NCI-H446 treated with DMSO at 0.1 percent for 48 hours (cell line): Measurements from ENCODE around the gene CHMP6.

Experiments
- DNase-seq: peaks from one replicate; lab custom pipeline; 2025; lab: John Stamatoyannopoulos, UW

The CHMP6 gene

DNA sequence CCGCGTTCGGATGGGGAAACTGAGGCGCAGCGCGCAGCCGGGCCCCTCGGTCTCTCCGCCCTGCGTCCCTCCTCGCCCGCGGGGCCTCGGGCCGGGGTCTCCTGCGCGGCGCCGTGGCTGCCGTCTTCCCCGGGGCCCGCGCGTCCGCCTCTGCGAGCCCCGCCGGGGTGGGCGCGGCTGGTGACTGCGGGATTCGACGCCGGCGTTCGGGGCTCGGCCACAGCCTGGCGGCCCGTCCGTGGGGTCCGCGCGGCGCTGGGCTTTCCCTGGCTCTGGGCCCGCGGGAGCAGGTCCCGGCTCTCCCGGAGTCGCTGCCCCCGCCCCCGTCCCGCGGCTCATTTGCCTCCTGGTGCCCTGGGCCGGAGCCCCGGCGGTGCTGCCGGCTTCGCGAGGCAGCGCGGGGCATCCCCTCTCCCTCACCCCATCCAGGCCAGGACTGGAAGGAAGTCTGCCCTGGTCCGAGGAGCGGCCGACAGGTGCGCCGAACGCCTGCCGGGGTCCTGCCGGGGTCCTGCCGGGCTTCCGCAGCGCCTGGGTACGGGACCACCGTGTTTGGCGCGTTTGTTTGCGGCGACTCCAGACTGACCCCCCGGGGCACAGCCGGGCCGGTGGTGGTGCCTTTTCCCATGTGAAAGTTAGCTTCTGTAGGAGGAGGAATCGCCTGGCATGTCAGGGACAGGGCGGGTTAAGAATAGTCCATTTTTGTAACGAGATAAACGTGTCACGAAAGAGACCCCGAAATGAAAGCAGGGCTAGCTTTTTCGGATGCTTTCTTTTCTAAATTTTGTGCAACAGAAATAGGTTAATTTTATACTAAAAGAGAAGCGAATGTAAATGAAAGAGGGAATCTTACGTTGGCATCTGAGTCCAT lies 671 bp downstream of the CHMP6 start:
- DNase-seq, result no peak

DNA sequence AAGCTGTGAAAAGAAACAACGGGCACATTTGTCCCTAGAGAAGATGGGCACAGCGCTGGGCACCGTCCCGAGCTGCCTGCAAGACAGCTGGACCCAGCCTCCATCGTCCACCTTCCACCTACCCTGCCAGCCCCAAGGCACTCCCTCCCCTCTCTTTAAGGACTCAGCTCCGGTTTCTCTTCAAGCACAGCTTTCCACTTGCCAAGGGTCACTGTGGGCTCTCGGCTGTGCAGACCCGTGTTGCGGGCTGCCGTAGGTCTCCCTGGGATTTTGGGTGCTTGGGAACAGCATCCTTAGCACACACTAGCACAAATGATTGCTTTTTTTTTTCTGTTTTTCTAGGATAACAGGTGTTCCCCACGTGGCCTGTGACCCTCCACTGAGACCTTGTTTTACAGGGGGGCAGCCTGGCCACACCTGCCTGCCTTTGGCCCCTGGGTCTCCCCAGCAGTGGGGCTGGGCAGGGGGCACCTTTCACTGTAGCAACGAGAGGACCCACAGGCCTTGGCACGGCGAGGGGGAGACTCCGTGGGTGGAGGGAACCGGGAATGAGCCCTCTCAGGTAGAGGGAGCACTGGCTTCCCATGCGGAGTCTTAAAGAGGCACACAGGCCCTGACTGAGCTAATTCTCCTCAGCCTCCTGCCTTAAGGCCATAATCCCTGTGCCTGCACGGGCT lies 1.4 kb downstream of the CHMP6 start:
- no peak for DNase-seq

DNA sequence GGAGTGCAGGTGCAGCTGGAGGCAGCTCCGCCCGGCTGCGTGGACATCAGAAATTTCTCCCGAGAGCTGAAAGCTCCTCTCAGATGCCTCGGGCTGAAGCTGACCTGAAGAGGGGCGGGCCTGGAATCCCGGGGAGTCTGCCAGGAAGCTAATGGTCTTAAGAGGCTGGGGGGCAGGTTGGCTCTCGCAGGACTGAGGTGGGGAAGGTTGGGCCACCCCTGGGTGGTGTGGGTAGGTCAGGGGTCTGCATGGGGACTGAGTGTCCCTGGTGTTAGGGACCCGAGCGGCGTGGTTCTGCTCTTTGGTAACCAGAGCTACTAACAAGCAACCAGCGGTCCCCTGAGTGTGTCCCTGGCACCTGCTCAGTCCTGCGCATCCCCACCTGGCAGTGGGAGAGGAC lies 3.5 kb downstream of the CHMP6 start:
- no peak for DNase-seq

DNA sequence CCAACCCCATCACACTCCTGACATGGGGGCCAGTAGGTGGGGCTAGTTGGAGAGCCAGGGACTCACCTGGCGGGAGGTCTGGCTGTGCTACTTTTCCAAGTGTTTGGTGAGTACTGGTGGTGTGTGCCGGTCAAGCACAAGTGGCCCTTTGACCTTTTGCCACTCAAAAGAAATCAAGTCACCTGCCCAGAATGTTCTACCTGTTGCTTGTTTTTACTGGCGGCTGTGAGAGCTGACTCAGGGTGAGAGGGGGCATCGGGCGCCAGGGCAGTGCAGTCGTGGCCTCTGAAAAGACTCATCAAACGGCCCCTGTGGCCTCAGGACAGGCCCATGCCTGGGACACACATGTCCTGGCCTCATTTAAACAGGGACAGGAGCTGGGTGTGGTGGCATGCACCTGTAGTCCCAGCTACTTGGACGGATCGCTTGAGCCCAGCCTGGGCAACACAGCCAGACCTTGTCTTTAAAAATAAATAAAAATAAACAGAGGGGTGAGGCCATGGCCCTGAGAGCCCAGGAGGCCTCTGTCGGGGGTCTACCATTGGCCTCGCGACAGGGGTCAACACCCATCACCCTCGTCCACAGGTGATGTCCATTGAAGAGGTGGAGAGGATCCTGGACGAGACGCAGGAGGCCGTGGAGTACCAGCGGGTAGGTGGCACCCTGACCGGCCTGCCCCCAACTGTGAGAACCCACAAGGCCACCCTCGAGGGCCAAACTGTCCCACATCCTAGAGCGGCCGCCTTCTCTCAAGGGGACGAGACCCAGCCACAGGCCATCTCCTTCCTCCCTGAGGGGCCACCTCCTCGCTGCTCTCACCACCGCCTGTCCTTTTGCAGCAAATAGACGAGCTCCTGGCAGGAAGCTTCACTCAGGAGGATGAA lies 5.0 kb downstream of the CHMP6 start:
- no peak for DNase-seq

DNA sequence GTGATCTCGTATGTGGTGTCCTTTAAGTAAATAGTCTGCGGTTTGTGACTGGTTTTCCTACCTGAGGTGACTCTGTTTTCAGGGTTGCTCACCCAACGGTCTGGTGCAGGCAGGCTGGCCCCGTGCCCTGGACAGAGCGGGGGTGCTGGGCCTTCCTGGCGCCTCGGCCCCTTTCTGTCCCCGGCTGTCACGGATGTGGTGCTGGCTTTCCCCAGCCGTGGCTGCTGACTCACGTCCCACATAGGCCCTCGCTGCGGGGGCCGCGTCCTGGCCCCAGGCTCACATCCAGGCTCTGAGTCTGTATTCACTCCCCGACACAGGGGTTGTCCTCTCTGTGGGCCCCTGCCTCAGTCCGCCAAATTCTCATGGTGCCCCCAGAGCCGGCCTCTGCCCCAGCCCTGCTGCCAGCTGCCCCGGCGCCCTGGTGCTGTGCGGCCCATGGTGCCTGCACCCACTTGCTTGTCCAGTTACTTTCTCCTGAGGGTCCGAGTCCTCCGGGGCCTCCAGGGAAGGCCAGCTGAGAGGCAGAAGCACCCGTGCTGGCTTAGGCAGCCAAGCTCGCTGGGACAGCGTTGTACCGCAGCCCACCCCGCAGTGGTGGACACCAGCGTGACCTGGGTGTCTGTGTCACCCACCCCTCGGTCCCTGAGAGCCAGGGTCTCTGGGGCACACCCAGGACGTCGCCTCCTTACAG lies 5.9 kb downstream of the CHMP6 start:
- no peak for DNase-seq

DNA sequence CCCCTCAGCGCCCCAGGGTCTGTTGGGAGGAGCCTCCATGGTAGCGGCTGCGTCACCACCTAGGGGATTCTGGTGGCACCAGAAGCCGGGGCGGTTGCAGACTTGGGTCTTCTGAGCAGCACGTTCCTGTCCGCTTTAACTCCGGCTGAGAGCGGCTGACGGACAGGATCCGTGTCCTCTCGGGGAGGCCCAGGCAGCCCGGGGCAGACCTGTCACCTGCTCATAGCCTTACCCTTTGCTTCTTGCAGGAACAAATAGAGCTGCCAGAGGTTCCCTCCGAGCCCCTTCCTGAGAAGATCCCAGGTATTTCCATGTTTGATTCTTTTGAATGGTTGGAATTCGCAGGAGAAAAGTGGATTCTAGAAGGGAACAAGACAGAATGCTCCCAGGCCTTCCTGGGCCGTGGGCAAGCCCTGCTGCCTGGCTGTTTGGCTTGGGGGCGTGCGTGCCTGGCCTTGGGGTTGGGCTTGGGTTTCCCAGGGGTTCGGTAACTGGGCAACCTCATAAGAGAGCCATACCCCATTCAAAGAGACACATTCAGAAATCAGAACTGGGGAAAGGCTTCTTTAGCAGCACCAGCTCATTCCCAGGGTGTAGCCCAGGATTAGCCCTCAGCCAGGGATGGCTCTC lies 6.6 kb downstream of the CHMP6 start:
- DNase-seq, result no peak

DNA sequence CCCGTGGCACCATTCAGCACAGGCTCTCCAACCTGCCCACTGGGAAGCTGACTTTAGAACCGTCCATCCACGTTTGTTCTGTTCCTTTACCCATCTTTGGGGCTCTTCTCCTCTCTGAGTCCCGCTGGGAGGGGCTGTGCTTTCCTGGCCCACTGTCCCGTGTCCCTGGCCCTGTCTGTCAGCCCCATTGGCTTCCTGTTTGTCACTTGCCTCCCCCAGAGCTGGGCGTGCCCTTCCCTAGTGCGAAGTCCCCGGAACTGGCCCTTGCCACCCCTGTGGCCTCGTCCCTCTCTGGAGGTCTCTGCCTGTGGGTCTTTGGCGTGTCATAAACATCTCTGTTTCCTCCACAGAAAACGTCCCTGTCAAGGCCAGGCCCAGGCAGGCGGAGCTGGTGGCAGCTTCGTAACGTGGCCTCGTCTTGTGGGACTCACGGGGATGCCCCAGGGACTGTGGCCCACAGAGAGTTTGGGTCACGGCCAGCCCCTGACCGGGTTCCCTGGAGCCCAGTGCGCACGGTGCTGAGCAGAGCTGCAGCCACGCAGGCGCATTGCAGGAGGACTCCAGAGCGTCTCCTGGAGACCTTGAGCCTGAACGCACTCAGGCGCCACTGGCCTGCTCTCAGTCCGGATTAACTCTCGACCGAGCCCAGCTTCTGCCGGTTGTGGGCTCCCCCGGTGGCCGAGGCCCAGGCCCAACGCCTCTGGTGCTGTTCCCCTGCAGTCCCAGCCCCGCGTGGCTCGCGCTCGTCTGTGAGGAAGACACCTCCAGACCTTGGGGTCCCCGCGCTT lies 7.3 kb downstream of the CHMP6 start:
- DNase-seq, result no peak

DNA sequence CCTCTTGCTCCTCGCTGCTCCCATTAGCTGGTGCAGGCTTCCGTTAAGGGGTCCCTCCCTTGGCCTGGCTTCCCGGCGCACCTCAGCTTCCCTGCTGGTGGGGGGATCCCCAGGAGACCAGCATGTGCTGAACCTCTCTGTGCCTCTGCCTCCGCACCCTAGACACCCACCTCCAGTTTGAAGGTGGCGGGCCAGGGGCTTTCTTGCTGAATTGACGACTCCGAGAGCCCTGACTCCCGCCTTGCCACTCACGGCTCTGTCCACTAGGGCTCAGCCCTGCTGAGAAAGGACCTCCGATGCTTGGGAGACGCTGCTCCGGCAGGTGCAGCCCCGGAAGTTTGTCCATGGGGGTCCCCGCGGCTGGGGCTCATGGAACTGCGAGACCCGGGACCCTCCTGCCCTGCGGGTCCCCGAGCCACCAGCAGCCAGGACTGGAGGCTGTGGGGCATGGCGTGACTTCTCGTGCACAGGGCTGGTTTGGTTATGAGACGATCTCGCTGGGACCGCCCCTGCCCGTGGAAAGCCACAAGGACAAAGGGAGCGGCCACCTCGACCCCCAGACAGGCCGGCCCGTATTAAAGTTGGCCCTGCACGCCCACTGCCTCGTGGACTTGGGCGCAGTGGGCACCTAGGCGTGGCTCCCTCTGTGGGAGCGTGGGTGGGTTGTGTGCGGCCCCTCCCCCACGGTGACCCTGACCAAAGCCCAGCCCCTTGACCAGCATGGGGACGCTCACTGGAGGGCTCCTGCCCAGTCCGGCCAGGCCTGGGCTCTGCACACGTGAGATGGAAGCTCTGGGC lies 8.1 kb downstream of the CHMP6 start:
- DNase-seq, result no peak

DNA sequence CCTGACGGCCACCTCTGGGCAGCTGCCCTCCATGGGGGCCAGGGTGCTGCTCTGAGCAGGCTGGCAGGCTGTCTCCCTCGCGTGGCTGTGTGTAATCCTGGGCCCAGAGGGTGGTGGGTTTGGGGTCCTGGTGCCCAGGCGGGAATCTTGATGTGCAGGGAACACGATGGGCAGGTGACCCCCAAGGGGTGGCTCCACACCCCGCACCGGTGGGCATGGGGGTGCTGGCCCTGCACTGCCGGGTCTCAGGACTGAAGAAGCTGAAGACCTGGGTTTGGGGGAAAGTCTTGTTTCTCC lies 8.6 kb downstream of the CHMP6 start:
- no peak for DNase-seq

DNA sequence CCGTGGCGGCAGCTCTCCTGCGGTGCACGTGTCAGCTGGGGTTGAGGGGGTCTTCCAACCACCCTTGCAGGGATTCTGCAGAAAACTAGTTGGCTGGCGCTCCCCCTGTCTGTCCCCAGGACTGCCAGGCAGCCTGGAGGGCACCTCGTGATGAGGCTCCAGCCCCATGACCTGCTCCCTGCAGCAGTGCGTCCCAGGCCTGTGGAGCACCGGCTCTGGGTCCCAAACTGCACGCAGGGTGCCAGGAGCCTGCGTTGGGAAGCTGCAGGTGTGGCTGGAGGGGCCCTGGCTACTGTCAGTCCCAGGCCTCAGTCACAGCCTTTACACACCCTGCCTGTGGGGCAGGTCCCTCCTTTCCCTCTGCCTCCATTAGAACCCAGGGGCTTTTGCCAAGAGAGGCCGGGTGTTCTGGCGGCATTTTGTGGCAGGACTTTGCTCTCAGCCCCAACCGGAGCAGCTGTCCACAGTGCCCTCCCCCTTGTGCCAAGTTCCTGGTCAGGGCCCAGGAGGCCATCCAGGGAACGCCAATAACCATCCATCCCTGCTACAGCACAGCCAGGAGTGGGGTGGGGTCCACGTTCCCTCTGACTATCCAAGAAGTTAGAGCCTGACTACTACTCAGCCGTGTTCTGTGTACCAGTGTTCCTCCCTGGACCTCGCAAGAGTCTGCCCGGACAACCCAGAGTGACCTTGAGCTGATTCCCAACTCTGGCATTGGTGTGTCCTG lies 9.2 kb downstream of the CHMP6 start:
- DNase-seq, result no peak

DNA sequence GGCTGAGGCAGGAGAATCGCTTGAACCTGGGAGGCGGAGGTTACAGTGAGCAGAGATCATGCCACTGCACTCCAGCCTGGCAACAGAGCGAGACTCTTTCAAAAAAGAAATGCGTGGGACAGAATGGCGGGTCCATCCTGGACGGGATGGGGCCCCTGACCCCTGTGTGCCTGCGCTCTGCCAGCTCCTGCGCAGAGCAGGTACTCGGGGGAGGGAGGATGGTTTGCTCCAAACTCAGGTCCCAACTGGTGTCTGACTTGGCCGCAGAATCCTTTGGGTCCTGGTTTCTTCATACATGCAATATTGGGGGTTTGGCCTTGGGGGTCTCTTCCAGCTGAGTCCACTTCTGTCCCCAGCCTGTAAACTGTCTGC lies 10.4 kb downstream of the CHMP6 start:
- DNase-seq, result no peak

DNA sequence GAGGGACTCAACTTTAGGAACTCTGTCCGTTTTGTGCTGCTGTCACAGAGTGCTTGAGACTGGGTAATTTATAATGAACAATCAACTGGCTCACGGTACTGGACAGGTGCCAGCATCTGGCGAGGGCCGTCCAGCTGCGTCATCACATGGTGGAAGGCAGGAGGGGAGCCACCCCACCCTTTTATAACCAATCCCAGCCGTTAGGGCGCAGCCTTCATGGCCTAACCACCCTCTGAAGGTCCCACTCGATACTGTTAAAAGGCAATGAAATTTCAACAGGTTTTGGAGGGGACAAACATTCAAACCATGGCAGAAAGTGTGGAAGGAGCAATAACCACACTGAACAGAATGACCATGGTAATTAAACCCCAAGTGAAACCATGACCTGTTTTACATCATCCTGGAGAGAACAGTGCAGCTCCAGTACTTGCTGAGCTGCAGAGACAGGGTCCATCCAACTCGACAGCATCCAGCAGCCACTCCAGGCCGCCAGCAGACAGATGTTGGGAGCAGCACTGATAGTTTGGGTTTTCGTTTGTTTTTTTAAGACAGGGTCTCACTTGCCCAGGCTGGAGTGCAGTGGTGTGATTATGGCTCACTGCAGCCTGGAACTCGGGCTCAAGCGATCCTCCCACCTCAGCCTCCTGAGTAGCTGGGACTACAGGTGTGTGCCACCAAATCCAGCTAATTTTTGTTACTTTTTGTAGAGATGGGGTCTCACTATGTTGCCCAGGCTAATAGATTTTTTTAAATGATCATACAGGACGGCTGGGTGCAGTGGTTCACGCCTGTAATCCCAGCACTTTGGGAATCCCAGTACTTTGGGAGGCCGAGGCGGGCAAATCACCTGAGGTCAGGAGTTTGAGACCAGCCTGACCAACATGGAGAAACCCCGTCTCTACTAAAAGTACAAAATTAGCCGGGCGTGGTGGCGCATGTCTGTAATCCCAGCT lies 11.0 kb downstream of the CHMP6 start:
- no peak for DNase-seq

DNA sequence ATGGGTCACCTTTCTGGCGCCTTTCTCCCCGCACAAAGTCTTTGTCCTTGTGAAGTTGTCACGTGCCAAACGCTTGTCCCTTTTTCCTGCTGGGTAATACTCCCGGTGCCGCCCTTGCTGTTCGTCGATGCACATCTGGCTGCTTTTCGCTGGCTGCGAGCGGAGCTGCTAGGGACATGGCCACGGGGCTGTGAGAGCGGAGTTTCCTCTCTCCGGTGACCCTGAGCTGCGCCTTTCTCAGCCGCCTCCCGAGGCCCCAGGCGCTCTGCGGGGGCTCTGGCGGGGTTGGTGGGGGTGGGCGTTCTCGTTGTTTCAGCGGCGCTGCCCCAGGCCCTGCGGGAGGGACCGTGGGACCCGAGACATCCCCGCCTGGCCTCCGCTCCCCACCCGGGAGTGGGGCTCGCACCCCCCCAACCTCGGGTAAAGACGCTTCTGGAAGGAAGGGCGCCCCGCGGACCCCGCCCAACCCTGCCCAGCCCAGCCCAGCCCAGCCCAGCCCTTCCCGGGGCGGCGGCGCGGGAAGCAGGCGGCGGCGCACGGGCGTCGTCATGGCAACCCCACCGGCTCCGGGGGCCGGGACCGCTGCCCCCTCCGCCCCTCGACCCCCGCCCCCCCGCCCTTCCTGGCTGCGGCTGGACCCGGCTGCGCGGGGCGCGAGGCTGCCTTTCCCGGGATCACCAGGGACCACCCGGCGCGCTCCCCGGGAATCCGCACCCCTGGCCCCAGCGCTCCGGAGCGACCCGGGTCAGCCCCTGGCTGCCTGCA lies 12.3 kb downstream of the CHMP6 start:
- DNase-seq, result no peak

DNA sequence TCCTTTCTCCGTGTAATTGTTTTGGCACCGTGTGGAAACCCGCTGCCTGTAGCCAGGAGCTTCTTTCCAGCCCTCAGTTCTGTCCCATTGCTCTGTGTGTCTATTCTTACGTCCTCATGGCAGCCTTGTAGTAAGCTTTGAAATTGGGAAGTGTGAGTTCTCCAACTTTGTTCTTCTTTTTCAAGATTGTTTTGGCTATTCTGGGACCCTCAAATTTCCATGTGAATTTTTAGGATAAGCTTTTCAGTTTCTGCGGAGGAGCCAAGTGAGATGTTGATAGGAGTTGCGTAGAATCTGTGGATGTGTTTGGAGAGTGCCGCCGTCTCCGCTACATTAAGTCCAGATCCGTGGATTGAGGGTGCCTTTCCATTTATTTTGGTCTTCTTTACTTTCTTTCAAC lies 15.2 kb downstream of the CHMP6 start:
- no peak for DNase-seq

DNA sequence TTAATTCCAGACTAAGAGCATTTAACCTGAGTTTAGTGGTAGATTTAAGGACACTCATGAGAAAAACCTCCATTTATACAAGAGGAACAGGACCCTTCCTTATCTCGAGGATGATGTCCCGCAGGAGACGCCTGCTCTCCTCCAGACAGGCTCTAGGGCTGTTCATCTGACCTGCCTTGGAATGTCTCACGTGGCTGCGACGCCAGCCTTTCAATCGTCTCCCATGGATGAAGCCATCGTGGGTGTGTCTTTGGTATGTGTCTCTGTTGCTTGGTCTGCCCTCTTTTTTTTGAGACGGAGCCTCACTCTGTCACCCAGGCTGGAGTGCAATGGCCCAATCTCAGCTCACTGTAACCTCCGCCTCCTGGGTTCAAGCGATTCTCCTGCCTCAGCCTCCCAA lies 16.5 kb downstream of the CHMP6 start:
- no peak for DNase-seq

DNA sequence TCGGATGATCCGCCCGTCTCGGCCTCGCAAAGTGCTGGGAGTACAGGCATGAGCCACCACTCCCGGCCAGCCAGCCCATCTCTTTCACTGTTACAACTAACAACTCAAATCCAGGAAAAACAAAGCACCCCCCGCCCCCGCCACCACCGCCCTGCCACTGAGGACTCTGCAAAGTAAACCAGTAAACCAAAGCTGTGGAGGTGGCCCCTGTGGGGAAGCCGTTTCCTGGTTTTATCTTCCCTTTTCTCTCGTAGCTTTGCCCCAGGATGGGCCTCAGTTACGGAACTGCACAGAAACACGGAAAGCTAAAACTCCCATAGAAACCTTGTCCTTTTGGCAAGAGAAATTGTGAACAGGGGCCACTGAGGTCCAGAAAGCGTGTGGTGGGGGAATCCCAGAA lies 17.5 kb downstream of the CHMP6 start:
- no peak for DNase-seq

DNA sequence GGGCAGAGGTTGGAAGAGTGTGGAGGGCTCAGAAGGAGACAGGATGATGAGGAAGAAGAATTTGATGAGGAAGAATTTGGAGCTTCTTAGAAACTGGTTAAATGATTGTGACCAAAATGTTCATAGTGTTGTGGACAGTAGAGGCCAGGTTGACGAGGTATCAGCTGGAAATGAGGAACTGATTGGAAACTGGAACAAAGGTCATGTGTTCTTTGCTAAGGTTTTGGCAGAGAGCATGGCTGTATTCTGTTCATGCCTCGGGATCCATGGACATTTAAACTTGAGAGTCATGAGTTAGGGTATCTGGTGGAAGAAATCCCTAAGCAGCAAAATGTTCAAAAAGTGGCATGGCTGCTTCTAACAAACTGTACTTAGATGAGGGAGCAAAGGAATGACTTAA lies 19.3 kb downstream of the CHMP6 start:
- DNase-seq, result no peak

DNA sequence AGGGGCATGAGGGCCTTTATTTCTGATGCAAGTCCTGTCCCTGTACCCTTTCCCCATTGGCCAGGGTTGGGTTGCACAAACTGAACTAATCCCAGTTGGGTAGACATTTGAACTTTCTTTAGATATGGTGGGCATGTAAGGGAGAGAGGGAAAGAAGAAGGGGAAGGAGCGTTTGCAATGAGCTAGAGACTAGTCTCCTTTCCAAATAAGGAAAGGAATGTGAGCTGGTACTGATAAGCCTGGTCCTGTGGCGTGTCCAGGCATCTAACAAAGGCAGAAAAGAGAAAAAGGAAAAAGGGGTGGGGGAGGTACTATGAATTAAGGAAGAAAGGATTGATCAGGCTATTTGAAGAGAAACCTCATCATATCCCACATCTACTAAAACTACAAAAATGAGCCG lies 20.3 kb downstream of the CHMP6 start:
- no peak for DNase-seq
